Activated naive CD4-positive, alpha-beta T cell treated with Interleukin-2 at 50 U/mL for 16 hours (primary cell): Measurements from ENCODE around the gene OR10G3.

Source experiments
- DNase-seq: peaks from one replicate; pipeline ENCODE4 v3.0.0-alpha.2; 2020

Gene OR10G3

DNA sequence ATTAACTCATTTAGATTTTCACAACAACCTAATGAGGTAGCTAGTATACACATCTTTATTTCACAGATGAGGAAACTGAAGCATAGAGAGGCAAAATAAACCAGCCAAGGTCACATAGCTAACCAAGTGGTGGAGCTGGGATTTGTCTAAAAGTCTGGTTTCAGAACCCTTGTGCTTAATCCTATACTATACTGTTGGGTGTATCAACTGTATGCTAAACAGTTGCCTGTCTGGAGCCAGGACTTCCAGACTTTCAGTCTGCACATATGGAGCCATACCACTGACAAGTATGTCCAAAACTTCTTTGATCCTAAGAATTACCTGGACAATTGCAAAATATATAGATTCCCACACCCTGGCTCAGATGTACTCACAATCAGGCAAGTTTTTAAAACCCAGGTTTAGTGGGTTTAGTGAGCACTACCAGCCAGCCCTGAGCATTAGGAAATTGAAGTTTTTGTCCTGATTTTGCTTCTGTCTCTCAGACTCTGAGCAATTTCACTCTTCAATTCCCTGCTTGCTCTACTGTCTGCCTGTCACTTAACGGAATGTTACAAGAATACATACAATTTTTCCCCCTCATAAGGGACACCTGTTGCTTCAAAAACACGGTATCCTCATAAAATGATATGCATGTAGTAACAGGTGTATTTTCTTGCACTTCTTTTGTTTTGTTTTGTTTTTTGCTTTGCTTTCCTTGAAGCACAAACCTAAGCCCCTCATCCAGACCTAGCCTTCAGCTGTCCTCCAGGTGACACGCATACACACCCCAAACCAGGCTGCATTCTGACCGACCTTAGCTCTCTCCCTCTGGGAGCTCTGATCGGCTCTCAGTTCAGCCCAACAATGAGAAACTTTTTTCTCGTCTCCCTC lies 44.1 kb downstream of the OR10G3 start:
- no peak for DNase-seq

DNA sequence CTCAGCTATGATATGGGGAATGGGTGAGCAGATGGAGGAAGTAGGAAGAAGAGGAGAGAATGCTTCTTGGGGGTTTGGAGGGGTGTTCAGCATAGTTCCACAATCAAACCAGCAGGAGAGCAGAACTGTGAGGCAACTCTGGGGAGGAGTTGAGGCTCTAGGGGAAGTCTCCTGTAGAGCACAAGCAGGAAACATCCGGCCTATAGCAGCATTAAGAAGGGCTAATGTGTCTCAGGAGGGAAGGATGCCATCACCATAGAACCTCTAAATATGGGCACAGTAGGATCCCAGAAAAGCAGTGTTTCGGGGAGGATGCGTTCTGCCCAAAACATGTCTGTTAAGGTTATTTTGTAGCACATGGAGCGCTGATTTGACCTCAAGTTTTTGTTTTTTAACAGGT lies 45.3 kb downstream of the OR10G3 start:
- DNase-seq, result no peak

DNA sequence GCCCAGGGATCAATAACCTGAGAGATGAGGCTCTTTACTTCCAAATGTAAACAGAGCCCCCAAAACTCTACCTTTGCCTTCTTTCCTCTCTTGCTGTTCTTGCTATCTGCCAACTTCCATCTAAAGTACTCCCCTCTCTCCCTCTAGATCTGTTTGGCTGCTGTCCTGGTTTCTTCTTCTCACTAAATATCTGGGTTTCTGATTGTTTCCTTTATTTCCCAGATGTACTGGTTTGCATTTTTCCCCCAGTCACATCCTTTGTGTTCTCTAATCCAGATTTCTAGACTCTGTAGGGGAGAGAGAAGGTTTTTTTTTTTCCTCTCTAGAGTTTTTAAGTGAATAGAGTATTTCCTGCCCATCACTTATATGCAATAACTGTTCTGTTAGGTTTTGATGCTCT lies 46.6 kb downstream of the OR10G3 start:
- DNase-seq, result no peak

DNA sequence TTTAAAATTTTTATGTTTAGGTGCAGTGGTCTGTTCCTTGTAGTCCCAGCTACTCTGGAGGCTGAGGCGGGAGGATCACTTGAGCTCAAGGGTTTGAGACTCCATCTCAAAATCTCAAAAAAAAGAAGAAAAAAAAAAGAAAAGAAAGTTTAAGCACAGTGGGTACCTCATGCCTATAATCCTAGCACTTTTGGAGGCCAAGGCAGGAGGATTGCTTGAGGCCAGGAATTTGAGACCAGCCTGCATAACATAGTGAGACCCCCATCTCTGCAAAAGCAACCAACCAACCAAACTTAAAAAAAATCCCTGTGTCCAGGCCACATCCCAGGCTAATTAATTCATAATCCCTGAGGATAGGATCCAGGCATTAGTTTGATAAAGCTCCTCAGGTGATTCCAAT lies 50.4 kb downstream of the OR10G3 start:
- no peak for DNase-seq

DNA sequence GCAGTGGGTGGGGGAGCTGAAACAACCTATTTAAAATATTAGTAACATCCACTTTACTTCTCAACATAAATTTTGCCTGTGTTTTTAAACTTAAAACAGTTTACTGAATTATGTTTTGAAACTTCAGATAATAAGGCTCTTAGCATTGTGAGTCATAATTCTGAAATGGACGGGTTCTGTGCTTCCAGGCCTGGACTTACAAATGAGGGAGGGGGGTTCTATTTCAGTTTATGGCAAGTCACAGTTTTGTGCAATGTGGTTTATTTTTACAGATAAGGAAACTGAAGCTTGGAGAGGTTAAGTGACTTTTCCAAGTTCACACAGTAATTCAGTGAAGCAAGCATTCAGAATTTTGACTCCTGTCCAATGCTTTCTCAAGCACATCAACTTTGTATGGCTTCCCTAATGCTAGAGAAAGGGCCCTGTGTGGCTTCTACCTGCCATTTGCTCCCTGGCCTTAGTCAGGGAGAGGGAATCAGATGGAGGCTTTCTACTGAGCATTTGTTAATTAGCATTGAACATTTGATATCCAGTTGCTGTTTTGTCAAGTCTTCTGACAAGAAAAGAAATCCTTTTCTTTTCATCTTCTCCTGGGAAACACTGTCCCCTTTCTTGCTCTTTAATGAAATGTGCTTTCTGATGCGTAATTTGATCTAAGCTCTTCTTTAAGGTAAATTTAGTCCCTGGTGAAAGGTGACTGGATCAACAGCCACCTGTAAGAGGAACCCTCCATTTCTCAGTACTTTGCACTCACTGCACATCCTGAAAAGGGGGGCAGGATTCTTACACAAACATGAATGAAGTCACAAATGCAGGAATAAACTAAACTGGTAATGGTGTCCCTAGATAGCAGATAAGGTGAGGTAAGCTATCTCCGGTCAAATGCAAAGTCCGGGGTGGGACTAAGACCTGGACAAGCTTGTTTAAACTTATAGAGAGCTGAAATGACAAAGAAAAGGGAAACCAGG lies 51.2 kb downstream of the OR10G3 start:
- DNase-seq, result no peak

DNA sequence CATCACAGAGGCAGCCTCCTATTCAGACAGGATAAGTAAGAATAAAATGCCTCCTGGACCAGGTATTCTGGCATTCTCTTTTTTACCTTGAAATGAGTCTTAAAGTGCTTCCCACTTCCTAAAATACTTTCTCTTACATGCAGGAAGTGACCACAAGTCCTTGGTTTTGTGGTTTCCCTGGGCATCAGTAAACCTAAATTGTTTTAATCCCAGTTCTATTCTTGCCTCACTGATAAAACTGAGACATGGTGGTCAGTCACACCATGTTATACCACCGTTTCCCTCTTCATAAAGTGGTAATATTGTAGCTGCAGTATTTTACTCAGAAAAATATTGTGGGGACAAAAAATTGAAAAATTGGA lies 52.6 kb downstream of the OR10G3 start:
- no peak for DNase-seq

DNA sequence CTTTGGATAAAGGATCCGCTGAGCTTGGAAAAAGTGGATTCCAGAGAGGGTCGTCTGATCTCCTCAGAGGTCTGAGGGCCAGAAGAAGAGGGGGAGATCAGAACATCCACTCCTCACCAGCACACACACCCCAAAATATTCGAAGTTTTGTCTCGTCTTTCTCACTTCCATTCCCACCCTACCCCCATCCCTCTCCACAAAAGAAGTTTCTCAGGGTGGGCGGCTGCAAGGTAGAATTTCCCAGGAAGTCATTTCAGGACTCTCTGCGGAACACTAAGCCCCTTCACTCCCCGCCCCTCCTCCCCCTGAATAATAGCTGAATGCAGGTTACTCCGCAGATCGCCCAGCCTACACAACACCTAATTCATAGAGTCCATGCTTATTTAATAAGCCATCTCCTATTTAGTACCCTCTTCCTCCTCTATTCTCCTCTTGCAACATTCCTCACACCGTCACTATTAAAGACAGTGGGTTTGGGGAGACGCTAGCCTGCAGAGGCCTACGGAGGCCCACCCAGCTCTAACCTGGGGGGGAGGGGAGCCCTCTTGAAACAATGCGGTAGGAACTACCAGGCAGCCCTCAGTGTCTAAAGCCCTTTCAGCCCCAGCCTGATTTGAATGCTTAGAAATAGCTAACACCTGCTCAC lies 53.1 kb downstream of the OR10G3 start:
- no peak for DNase-seq

DNA sequence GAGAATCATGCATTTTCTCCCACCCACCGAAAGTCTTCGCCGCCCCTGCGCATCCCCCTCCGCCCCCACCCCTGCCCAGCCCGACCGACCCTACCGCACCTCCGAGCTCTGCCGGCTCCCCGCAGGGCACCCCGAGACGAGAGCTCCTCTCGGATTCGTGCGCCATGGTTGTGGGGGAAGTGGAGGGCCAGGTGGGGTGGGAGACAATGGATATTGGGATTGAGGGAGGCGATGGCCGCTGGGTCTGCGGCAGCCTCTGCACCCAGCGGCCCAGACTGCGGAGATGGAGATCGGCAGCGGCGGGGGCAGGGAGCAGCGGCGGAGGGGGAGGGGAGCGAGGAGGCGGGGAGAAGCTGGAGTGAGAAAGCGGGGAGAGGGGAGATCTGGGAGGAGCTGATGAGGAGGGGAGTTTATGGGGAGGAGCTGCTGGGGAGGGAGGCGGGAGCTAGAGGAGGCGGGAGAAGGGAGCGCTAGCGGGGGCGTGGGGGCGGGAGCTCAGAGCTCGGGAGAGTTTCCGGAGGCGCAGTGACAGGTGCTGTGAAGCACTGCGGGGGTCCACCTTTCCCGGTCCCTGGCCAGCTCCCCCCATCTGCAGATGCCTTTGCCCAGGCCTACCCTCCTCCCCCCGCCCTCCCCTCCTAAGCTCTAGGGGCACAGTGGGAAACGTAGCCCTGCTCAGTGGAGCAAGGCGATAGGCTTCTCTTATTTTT lies 53.8 kb downstream of the OR10G3 start, which contains the start of gene SALL2:
Gene SALL2, minus strand, starts transcription at position 385 of the 710 bp plus-strand sequence. Its CDS starts 219 bp downstream, at position 166.
- DNase-seq, result peak; percentile 69

DNA sequence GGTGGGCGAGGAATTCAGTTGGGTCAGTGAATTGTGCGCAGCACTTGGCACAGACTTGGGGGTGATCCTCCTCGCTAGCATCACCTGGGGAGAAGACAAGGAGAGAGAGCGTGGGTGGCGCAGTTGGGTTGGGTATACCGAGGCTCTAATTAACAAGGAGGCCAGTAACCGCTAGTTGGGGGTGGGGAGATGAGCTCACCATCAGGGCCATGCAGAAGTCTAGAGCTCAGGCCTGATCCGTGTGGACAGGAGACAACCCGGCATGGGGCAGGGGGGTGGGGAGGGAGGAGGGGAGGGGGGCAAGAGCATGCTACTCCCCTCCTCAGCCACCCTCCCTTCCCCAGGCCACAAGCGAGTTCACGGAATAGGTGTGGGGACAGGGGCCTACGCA lies 54.3 kb downstream of the OR10G3 start:
- DNase-seq, result no peak

DNA sequence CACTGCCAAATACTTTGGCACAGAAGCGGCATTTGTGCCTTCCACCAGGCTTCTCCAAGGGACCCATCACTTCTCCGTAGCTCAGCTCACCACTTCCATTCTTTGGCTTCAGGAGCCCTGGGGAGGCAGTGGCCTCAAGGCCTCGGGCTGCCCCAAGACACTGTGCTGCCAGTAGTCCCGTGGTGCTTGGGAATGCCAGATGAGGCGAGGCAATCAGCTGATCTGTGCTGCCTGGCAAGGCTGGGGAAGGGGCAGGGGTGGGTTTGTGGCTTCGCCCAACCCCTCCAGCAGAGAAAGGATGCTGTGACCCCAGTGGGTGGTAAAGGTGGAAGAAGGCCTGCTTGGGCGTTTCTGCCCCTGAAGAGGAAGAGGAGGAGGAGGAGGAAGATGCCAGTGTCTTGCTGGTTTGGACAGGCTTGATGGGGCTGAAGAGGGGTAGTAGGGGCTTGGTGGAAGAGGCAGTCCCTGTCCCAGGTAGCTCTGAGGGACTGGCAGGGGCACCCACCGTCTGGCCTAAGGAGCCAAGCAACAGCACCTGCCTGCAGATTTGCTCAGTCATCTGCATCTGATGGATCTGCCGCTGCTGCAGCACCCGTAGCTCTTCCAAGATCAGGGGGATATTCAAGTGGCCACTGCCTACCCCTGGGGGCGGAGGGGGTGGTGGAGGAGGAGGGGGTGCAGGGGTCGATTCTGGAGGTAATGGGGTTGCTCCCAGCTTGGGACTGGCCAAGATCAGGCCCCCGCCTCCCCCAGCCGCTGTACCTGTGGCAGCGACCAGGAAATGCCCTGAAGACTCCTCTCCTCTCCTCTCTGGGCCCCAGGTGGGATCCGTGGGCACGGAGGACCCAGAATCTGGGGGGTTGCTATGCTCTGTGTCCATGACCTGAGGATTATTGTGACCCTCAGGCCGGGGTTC lies 55.0 kb downstream of the OR10G3 start:
- no peak for DNase-seq

DNA sequence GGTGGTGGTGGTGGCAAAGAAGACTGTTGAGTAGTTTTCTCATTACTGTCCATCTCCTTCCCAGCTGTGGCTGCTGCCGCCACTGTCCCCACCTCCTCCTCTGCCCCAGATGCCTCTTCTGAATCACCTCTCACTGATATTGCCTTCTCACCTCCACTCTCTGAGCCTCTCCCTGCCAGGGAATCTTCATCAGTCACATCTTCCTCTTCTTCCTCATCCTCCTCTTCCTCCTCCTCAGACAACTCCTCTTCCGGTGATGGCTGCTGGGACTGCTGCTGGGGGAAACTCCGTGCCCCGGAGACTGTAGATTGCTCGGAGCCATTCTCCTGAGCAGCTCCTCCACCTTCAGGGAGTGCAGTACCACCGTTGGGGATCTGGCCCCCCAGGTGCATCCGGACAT lies 56.7 kb downstream of the OR10G3 start:
- DNase-seq, result no peak

DNA sequence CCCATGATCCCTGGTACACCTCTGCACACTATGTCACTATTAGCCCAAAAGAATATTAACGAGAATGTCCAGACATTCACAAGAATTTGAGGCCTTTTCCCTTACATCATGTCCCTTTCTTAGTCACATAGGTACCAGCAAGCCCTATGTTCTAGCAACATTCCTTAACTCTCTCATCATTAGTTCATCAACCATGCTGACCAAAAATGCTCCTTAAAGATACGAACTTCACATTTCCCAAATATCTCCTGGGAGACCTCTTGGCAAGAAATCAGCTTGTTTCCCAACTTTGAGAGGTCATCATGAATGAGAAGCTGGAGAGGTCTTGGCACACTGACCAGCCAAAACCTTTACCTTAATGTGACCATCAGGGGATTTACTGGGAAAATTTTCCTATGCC lies 58.4 kb downstream of the OR10G3 start:
- no peak for DNase-seq

DNA sequence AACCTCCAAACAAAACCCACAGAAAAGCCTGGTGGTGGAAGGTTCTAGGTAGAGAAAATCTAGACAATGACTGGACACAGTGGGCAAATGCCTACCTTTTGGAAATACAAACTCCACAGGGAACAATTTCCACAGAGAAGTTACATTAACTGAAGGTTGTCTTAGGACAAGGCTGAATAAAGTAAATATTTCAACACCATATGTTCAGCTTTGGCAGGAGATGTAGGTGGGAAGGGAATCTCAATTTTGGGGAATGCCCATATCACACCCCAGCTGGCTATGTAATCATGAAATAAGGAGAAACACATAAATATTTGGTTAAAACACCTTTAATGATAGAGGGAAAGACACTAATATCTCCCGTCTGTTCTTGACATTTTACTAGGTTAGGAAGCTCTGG lies 59.1 kb downstream of the OR10G3 start:
- no peak for DNase-seq

DNA sequence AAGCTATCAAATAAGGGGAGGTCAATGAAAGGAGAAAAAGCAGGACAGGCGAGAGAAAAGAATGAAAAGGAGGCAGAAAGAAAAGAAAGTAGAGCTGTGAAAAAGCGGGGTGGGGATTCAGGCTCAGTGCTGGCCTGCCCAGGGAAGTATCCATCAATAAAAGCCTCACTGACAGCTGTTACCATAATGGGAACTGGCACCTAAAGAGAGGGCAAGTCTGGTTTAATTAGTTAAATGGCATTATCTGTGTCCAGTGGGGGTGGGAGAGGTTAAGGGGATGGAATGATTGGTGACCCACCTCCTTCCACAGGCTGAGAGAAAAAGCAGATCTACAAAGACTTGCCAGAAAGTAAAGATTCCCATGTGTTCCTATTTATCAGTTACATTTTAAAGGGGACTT lies 61.2 kb downstream of the OR10G3 start:
- DNase-seq, result no peak
